IMR-90 (cell line): ENCODE results near the gene DNAJC7. TPM values are rescaled to one million over a fixed set of nuclear protein-coding genes. Genes with fewer than 3 reads are reported as not detected.
A peak's percentile ranks its signal among the peaks of the same experiment; 100 is the strongest.
"Not testable (repeated sequence)": the region's sequence is repeated elsewhere in the genome, so short reads cannot be mapped to it uniquely, and the experiment has no call there.

Source experiments
- ATAC-seq: fragments of 200-7000 bp; cut with Tn5 transposase; 2 replicates; pipeline ENCODE4 v1.9.1; 2020; ENCODE audit warnings: low read depth, mild to moderate bottlenecking, moderate library complexity
- BruUV-seq: library from RNA; stranded (reverse); fragments of 400-500 nt; replicated peaks from 2 replicates; lab custom pipeline; 2021; lab: Mats Ljungman, UMichigan
- CTCF ChIA-PET: fragments of 300-600 bp; formaldehyde crosslinking; extraction: SDS; loops from one replicate; lab custom pipeline; 2021; ENCODE audit warnings: antibody characterized with exemption; lab: Yijun Ruan, JAX
- POLR2A ChIA-PET: fragments of 300-600 bp; sonication (Branson Sonifier 250); formaldehyde crosslinking; loops from one replicate; lab custom pipeline; 2022; ENCODE audit warnings: antibody characterized with exemption; ENCODE audit not compliant: unreplicated experiment; lab: Charles Lee
- DNase-seq: peaks from one replicate; pipeline ENCODE4 v3.0.0; 2013
- H2AFZ ChIP-seq: replicated peaks from 2 replicates; pipeline ENCODE3; 2013; ENCODE audit warnings: low read length, mild to moderate bottlenecking; ENCODE audit not compliant: poor library complexity
- H2AK5ac ChIP-seq: 2 replicates; pipeline ENCODE4 v1.6.1; 2013; ENCODE audit warnings: low read depth, low read length, inconsistent platforms
- H2AK9ac ChIP-seq: replicated peaks from 2 replicates; pipeline ENCODE3; 2013; ENCODE audit warnings: mild to moderate bottlenecking, low read depth, low read length, moderate library complexity; ENCODE audit not compliant: poor library complexity
- H2BK120ac ChIP-seq: 2 replicates; pipeline ENCODE4 v1.6.1; 2013; ENCODE audit warnings: low read depth, low read length, inconsistent platforms
- H2BK15ac ChIP-seq: 3 replicates; pipeline ENCODE4 v1.6.1; 2013; ENCODE audit warnings: low read depth, low read length, inconsistent platforms
- H2BK20ac ChIP-seq: 2 replicates; pipeline ENCODE4 v1.6.1; 2013; ENCODE audit warnings: low read depth, mild to moderate bottlenecking, inconsistent platforms, low read length, moderate library complexity
- H2BK5ac ChIP-seq: 2 replicates; pipeline ENCODE4 v1.6.1; 2013; ENCODE audit warnings: mild to moderate bottlenecking, low read depth, low read length, inconsistent platforms; ENCODE audit not compliant: poor library complexity, severe bottlenecking
- H3K14ac ChIP-seq: replicated peaks from 2 replicates; pipeline ENCODE4 v1.6.1; 2013; ENCODE audit warnings: low read depth, low read length, inconsistent platforms
- H3K18ac ChIP-seq: 2 replicates; pipeline ENCODE4 v1.6.1; 2013; ENCODE audit warnings: low read depth, low read length, control low read depth
- H3K23ac ChIP-seq: 2 replicates; pipeline ENCODE4 v1.6.1; 2013; ENCODE audit warnings: low read depth, low read length, inconsistent platforms
- H3K27ac ChIP-seq: 2 replicates; pipeline ENCODE4 v1.5.1; 2013; ENCODE audit warnings: mild to moderate bottlenecking, control low read depth, low read length; ENCODE audit not compliant: insufficient read depth
- H3K27me3 ChIP-seq: 2 replicates; pipeline ENCODE4 v1.6.1; 2013; ENCODE audit warnings: low read length; ENCODE audit not compliant: control insufficient read depth, insufficient read depth
- H3K36me3 ChIP-seq: 2 replicates; pipeline ENCODE4 v1.6.1; 2013; ENCODE audit warnings: low read length, mixed read lengths; ENCODE audit not compliant: control insufficient read depth, insufficient read depth
- H3K4ac ChIP-seq: 2 replicates; pipeline ENCODE4 v1.6.1; 2013; ENCODE audit warnings: low read depth, low read length, inconsistent platforms
- H3K4me1 ChIP-seq: 2 replicates; pipeline ENCODE4 v1.6.1; 2013; ENCODE audit warnings: low read length, mixed read lengths; ENCODE audit not compliant: control insufficient read depth, insufficient read depth
- H3K4me2 ChIP-seq: 2 replicates; pipeline ENCODE4 v1.6.1; 2013; ENCODE audit warnings: low read depth, mild to moderate bottlenecking, control low read depth, low read length, moderate library complexity
- H3K4me3 ChIP-seq: 2 replicates; pipeline ENCODE4 v1.5.1; 2013; ENCODE audit warnings: low read depth, mild to moderate bottlenecking, control low read depth, low read length, moderate library complexity; ENCODE audit not compliant: insufficient read depth
- H3K56ac ChIP-seq: 2 replicates; pipeline ENCODE4 v1.6.1; 2013; ENCODE audit warnings: low read length, inconsistent platforms; ENCODE audit not compliant: insufficient read depth; ENCODE audit errors: extremely low read depth
- H3K79me1 ChIP-seq, 2 experiments: 2 replicates each; pipeline ENCODE4 v1.6.1; 2013; ENCODE audit warnings: low read length in 2 of 2, inconsistent platforms in 1 of 2, low read depth in 1 of 2
- H3K9ac ChIP-seq: 2 replicates; pipeline ENCODE4 v1.6.1; 2013; ENCODE audit warnings: low read depth, low read length, control low read depth
- H3K9me1 ChIP-seq: 2 replicates; pipeline ENCODE4 v1.6.1; 2013; ENCODE audit warnings: low read length, inconsistent platforms; ENCODE audit not compliant: insufficient read depth
- H3K9me3 ChIP-seq: 2 replicates; pipeline ENCODE4 v1.6.1; 2013; ENCODE audit warnings: low read length; ENCODE audit not compliant: control insufficient read depth, insufficient read depth
- H4K20me1 ChIP-seq: 2 replicates; pipeline ENCODE4 v1.6.1; 2013; ENCODE audit warnings: low read length, inconsistent platforms; ENCODE audit not compliant: insufficient read depth
- H4K5ac ChIP-seq: 2 replicates; pipeline ENCODE4 v1.6.1; 2013; ENCODE audit warnings: mild to moderate bottlenecking, low read depth, low read length, control low read depth
- H4K8ac ChIP-seq, 2 experiments: 2 replicates each; pipeline ENCODE4 v1.6.1; 2013; ENCODE audit warnings: low read depth in 2 of 2, low read length in 2 of 2, control low read depth in 1 of 2, inconsistent platforms in 1 of 2
- H4K91ac ChIP-seq: 2 replicates; pipeline ENCODE4 v1.6.1; 2013; ENCODE audit warnings: low read depth, low read length, inconsistent platforms; ENCODE audit not compliant: insufficient read depth
- BHLHE40 ChIP-seq: fragments of 150-350 bp; IDR thresholded peaks from 2 replicates; pipeline ENCODE4 v1.6.1; 2016; ENCODE audit warnings: mild to moderate bottlenecking, low read depth, low read length
- WGBS, 2 experiments: methylation state at CpG; one replicate each; pipeline versions ENCODE4 v1.1.5 to v1.1.7; 2013; ENCODE audit warnings: missing lambda C conversion rate in 2 of 2; ENCODE audit not compliant: insufficient read length in 1 of 2; ENCODE audit errors: extremely low coverage in 2 of 2; 5-methylcytosine and 5-hydroxymethylcytosine counted together
- dilution Hi-C: fragments of 300-500 bp; cut with HindIII; formaldehyde crosslinking; loops from one replicate; pipeline ENCODE4 v1.14.3; 2018; ENCODE audit warnings: low sequenced_read_pairs; ENCODE audit not compliant: unreplicated experiment
- in situ Hi-C: fragments of 300-500 bp; cut with MboI; formaldehyde crosslinking; loops from 3 replicates; pipeline ENCODE4 v1.14.3; 2019; ENCODE audit warnings: low sequenced_read_pairs, inconsistent platforms, mixed read lengths
- intact Hi-C: fragments of 100-400 bp; cut with micrococcal nuclease; formaldehyde crosslinking; loops from 2 replicates; pipeline ENCODE4 v1.10.0; 2022
- polyA plus RNA-seq, 3 experiments: library from polyadenylated mRNA; depleted of rRNA; stranded (reverse); fragments of >200 nt; gene quantifications; 2 replicates each; pipeline ENCODE4 v1.2.3, GENCODE V29; 2012; ENCODE audit warnings: low replicate concordance in 1 of 3
- total RNA-seq: library from RNA; depleted of rRNA; stranded (reverse); fragments of >200 nt; gene quantifications from 2 replicates; pipeline ENCODE4 v1.2.3, GENCODE V29; 2012

Gene DNAJC7
- total and polyA plus RNA-seq, 2 of the 4 experiments (the other 2 are of a cell fraction) = 49.3 to 71.7 TPM

DNA sequence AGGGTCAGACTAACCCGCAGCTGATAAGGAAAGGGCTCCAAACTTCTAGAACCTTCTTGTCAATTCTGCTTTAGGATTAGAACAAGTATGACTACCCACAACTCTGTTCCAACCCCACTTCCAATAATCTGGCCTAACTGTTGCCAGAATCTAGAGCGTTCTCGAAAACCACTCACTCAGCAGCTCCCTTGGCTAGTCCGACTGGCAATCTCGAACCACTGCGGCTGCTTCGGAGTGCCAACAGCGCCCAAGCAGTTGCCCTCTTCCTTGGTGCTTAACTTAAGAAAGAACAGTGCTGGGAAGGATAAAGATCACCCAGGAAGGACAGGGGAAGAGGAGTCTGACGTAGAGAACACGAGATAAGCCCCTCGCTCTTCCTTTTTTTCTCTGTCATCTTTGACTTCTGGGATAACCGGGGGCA, 818 bp downstream of the DNAJC7 start:
- peak overlapping the region; percentile 92 for H2AK5ac ChIP-seq
- peak overlapping the region; percentile 98 for H3K4ac ChIP-seq
- H2BK15ac ChIP-seq = peak overlapping the region; percentile 38; the same call in 1 of the 3 replicates
- no peaks in the 10 kb centered on the region for H3K27me3 ChIP-seq
- H3K9ac ChIP-seq = peak overlapping the region; percentile 93
- in situ Hi-C loops = no loop called here
- ChIA-PET POLR2A (no interaction called here), CTCF (no interaction called here)
- peak overlapping the region; percentile 88 for H3K56ac ChIP-seq
- peaks cover 3% of the 10 kb centered on the region; the same call in 1 of the 2 replicates for H3K4me1 ChIP-seq
- DNase-seq (peak; percentile 16), ATAC-seq (no peak)
- H4K91ac ChIP-seq = peak overlapping the region; percentile 94
- peak overlapping the region; percentile 99 for H2AK9ac ChIP-seq
- intact Hi-C loops = loop anchor here (2.0 kb wide), 1 partner anchor 14 kb away; no protein-coding TSS in a partner anchor
- BruUV-seq = no TSS peak
- WGBS, 2 experiments = 0% methylated on average over 2 of the region's 12 CpGs; no CpG with 5 or more reads in 1 of the 2 experiments
- no peak overlapping the region; the same call in 1 of the 2 replicates for H3K18ac ChIP-seq
- H2BK20ac ChIP-seq = 0 out of 2 replicates have a peak overlapping the region, but pooled peaks have one; percentile 9
- peak overlapping the region; percentile 73; the same call in 1 of the 2 replicates for H2BK120ac ChIP-seq
- no peaks in the 10 kb centered on the region for H3K9me3 ChIP-seq
- no peak for TF ChIP-seq BHLHE40
- H4K8ac ChIP-seq = peak overlapping the region; percentile 96 to 100
- peak overlapping the region; percentile 65 for H3K4me3 ChIP-seq
- peak overlapping the region; percentile 94 for H3K4me2 ChIP-seq
- H2BK5ac ChIP-seq = peak overlapping the region; percentile 85
- H3K27ac ChIP-seq = peak overlapping the region; percentile 94
- peaks cover 9 to 63% of the 10 kb centered on the region in 2 experiments for H3K79me1 ChIP-seq
- dilution Hi-C loops = no loop called here
- peak overlapping the region; percentile 100 for H3K23ac ChIP-seq
- H3K36me3 ChIP-seq = no peaks in the 10 kb centered on the region
- peak overlapping the region; percentile 99 for H3K14ac ChIP-seq
- peaks cover 30% of the 10 kb centered on the region for H4K20me1 ChIP-seq
- peak overlapping the region; percentile 91 for H4K5ac ChIP-seq
- peak overlapping the region; percentile 97 for H2AFZ ChIP-seq
- H3K9me1 ChIP-seq = peaks cover 8% of the 10 kb centered on the region

DNA sequence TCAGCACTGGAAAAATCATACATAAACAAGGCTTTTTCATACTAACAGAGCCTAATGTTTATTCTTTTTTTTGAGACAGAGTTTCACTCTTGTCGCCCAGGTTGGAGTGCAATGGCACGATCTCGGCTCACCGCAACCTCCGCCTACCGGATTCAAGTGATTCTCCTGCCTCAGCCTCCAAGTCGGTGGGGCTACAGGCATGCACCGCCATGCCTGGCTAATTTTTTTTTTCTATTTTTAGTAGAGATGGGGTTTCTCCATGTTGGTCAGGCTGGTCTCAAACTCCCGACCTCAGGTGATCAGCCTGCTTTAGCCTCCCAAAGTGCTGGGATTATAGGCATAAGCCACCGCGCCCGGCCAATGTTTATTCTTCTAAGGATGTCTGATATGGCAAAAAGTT, 3.5 kb downstream of the DNAJC7 start:
- BruUV-seq, in situ Hi-C loops, dilution Hi-C loops: not testable (repeated sequence)

More for the DNA sequence above, 3.5 kb downstream of the DNAJC7 start:
- POLR2A ChIA-PET, H2AK9ac ChIP-seq, H3K4ac ChIP-seq, DNase-seq, CTCF ChIA-PET, H3K4me3 ChIP-seq, H3K4me2 ChIP-seq, H3K18ac ChIP-seq, H2BK120ac ChIP-seq, H2BK15ac ChIP-seq, intact Hi-C loops, H3K14ac ChIP-seq, H3K27me3 ChIP-seq, H4K91ac ChIP-seq, H3K9me3 ChIP-seq, H3K56ac ChIP-seq, H2BK5ac ChIP-seq, H3K36me3 ChIP-seq, H2AFZ ChIP-seq, H2AK5ac ChIP-seq, H4K5ac ChIP-seq, H3K9ac ChIP-seq, ATAC-seq, H4K8ac ChIP-seq, H3K9me1 ChIP-seq, H3K4me1 ChIP-seq, H3K27ac ChIP-seq, H2BK20ac ChIP-seq: not testable (repeated sequence)
- peak overlapping the region; percentile 4; the same call in 1 of the 2 replicates for H3K23ac ChIP-seq
- peaks cover 45% of the 10 kb centered on the region for H4K20me1 ChIP-seq
- peaks cover 3 to 66% of the 10 kb centered on the region in 2 experiments; a peak in 3 of 4 replicates for H3K79me1 ChIP-seq
- 96% methylated on average over 8 of the region's 12 CpGs; no CpG with 5 or more reads in 1 of the 2 experiments for WGBS, 2 experiments
